IMR-90 (cell line): ENCODE results near the gene THOC2. TPM values are rescaled to one million over a fixed set of nuclear protein-coding genes. Genes with fewer than 3 reads are reported as not detected.
"Not testable (repeated sequence)": the region's sequence is repeated elsewhere in the genome, so short reads cannot be mapped to it uniquely, and the experiment has no call there.

Experiments used
- ATAC-seq: fragments of 200-7000 bp; cut with Tn5 transposase; 2 replicates; pipeline ENCODE4 v1.9.1; 2020; ENCODE audit warnings: low read depth, mild to moderate bottlenecking, moderate library complexity
- BruUV-seq: library from RNA; stranded (reverse); fragments of 400-500 nt; replicated peaks from 2 replicates; lab custom pipeline; 2021; lab: Mats Ljungman, UMichigan
- CTCF ChIA-PET: fragments of 300-600 bp; formaldehyde crosslinking; extraction: SDS; loops from one replicate; lab custom pipeline; 2021; ENCODE audit warnings: antibody characterized with exemption; lab: Yijun Ruan, JAX
- POLR2A ChIA-PET: fragments of 300-600 bp; sonication (Branson Sonifier 250); formaldehyde crosslinking; loops from one replicate; lab custom pipeline; 2022; ENCODE audit warnings: antibody characterized with exemption; ENCODE audit not compliant: unreplicated experiment; lab: Charles Lee
- DNase-seq: peaks from one replicate; pipeline ENCODE4 v3.0.0; 2013
- H2AFZ ChIP-seq: replicated peaks from 2 replicates; pipeline ENCODE3; 2013; ENCODE audit warnings: low read length, mild to moderate bottlenecking; ENCODE audit not compliant: poor library complexity
- H2AK5ac ChIP-seq: 2 replicates; pipeline ENCODE4 v1.6.1; 2013; ENCODE audit warnings: low read depth, low read length, inconsistent platforms
- H2AK9ac ChIP-seq: replicated peaks from 2 replicates; pipeline ENCODE3; 2013; ENCODE audit warnings: mild to moderate bottlenecking, low read depth, low read length, moderate library complexity; ENCODE audit not compliant: poor library complexity
- H2BK120ac ChIP-seq: 2 replicates; pipeline ENCODE4 v1.6.1; 2013; ENCODE audit warnings: low read depth, low read length, inconsistent platforms
- H2BK15ac ChIP-seq: 3 replicates; pipeline ENCODE4 v1.6.1; 2013; ENCODE audit warnings: low read depth, low read length, inconsistent platforms
- H2BK20ac ChIP-seq: 2 replicates; pipeline ENCODE4 v1.6.1; 2013; ENCODE audit warnings: low read depth, mild to moderate bottlenecking, inconsistent platforms, low read length, moderate library complexity
- H2BK5ac ChIP-seq: 2 replicates; pipeline ENCODE4 v1.6.1; 2013; ENCODE audit warnings: mild to moderate bottlenecking, low read depth, low read length, inconsistent platforms; ENCODE audit not compliant: poor library complexity, severe bottlenecking
- H3K14ac ChIP-seq: replicated peaks from 2 replicates; pipeline ENCODE4 v1.6.1; 2013; ENCODE audit warnings: low read depth, low read length, inconsistent platforms
- H3K18ac ChIP-seq: 2 replicates; pipeline ENCODE4 v1.6.1; 2013; ENCODE audit warnings: low read depth, low read length, control low read depth
- H3K23ac ChIP-seq: 2 replicates; pipeline ENCODE4 v1.6.1; 2013; ENCODE audit warnings: low read depth, low read length, inconsistent platforms
- H3K27ac ChIP-seq: 2 replicates; pipeline ENCODE4 v1.5.1; 2013; ENCODE audit warnings: mild to moderate bottlenecking, control low read depth, low read length; ENCODE audit not compliant: insufficient read depth
- H3K27me3 ChIP-seq: 2 replicates; pipeline ENCODE4 v1.6.1; 2013; ENCODE audit warnings: low read length; ENCODE audit not compliant: control insufficient read depth, insufficient read depth
- H3K36me3 ChIP-seq: 2 replicates; pipeline ENCODE4 v1.6.1; 2013; ENCODE audit warnings: low read length, mixed read lengths; ENCODE audit not compliant: control insufficient read depth, insufficient read depth
- H3K4ac ChIP-seq: 2 replicates; pipeline ENCODE4 v1.6.1; 2013; ENCODE audit warnings: low read depth, low read length, inconsistent platforms
- H3K4me1 ChIP-seq: 2 replicates; pipeline ENCODE4 v1.6.1; 2013; ENCODE audit warnings: low read length, mixed read lengths; ENCODE audit not compliant: control insufficient read depth, insufficient read depth
- H3K4me2 ChIP-seq: 2 replicates; pipeline ENCODE4 v1.6.1; 2013; ENCODE audit warnings: low read depth, mild to moderate bottlenecking, control low read depth, low read length, moderate library complexity
- H3K4me3 ChIP-seq: 2 replicates; pipeline ENCODE4 v1.5.1; 2013; ENCODE audit warnings: low read depth, mild to moderate bottlenecking, control low read depth, low read length, moderate library complexity; ENCODE audit not compliant: insufficient read depth
- H3K56ac ChIP-seq: 2 replicates; pipeline ENCODE4 v1.6.1; 2013; ENCODE audit warnings: low read length, inconsistent platforms; ENCODE audit not compliant: insufficient read depth; ENCODE audit errors: extremely low read depth
- H3K79me1 ChIP-seq, 2 experiments: 2 replicates each; pipeline ENCODE4 v1.6.1; 2013; ENCODE audit warnings: low read length in 2 of 2, inconsistent platforms in 1 of 2, low read depth in 1 of 2
- H3K9ac ChIP-seq: 2 replicates; pipeline ENCODE4 v1.6.1; 2013; ENCODE audit warnings: low read depth, low read length, control low read depth
- H3K9me1 ChIP-seq: 2 replicates; pipeline ENCODE4 v1.6.1; 2013; ENCODE audit warnings: low read length, inconsistent platforms; ENCODE audit not compliant: insufficient read depth
- H3K9me3 ChIP-seq: 2 replicates; pipeline ENCODE4 v1.6.1; 2013; ENCODE audit warnings: low read length; ENCODE audit not compliant: control insufficient read depth, insufficient read depth
- H4K20me1 ChIP-seq: 2 replicates; pipeline ENCODE4 v1.6.1; 2013; ENCODE audit warnings: low read length, inconsistent platforms; ENCODE audit not compliant: insufficient read depth
- H4K5ac ChIP-seq: 2 replicates; pipeline ENCODE4 v1.6.1; 2013; ENCODE audit warnings: mild to moderate bottlenecking, low read depth, low read length, control low read depth
- H4K8ac ChIP-seq, 2 experiments: 2 replicates each; pipeline ENCODE4 v1.6.1; 2013; ENCODE audit warnings: low read depth in 2 of 2, low read length in 2 of 2, control low read depth in 1 of 2, inconsistent platforms in 1 of 2
- H4K91ac ChIP-seq: 2 replicates; pipeline ENCODE4 v1.6.1; 2013; ENCODE audit warnings: low read depth, low read length, inconsistent platforms; ENCODE audit not compliant: insufficient read depth
- MAZ ChIP-seq: IDR thresholded peaks from 2 replicates; pipeline ENCODE4 v1.6.1; 2012; ENCODE audit warnings: low read depth, mild to moderate bottlenecking, low read length, improper control_type of control experiment, moderate library complexity, borderline replicate concordance
- POLR2A ChIP-seq: IDR thresholded peaks from 2 replicates; pipeline ENCODE4 v1.6.1; 2012; ENCODE audit warnings: mild to moderate bottlenecking, low read depth, low read length
- WGBS, 2 experiments: methylation state at CpG; one replicate each; pipeline versions ENCODE4 v1.1.5 to v1.1.7; 2013; ENCODE audit warnings: missing lambda C conversion rate in 2 of 2; ENCODE audit not compliant: insufficient read length in 1 of 2; ENCODE audit errors: extremely low coverage in 2 of 2; 5-methylcytosine and 5-hydroxymethylcytosine counted together
- dilution Hi-C: fragments of 300-500 bp; cut with HindIII; formaldehyde crosslinking; loops from one replicate; pipeline ENCODE4 v1.14.3; 2018; ENCODE audit warnings: low sequenced_read_pairs; ENCODE audit not compliant: unreplicated experiment
- in situ Hi-C: fragments of 300-500 bp; cut with MboI; formaldehyde crosslinking; loops from 3 replicates; pipeline ENCODE4 v1.14.3; 2019; ENCODE audit warnings: low sequenced_read_pairs, inconsistent platforms, mixed read lengths
- intact Hi-C: fragments of 100-400 bp; cut with micrococcal nuclease; formaldehyde crosslinking; loops from 2 replicates; pipeline ENCODE4 v1.10.0; 2022
- polyA plus RNA-seq, 3 experiments: library from polyadenylated mRNA; depleted of rRNA; stranded (reverse); fragments of >200 nt; gene quantifications; 2 replicates each; pipeline ENCODE4 v1.2.3, GENCODE V29; 2012; ENCODE audit warnings: low replicate concordance in 1 of 3
- total RNA-seq: library from RNA; depleted of rRNA; stranded (reverse); fragments of >200 nt; gene quantifications from 2 replicates; pipeline ENCODE4 v1.2.3, GENCODE V29; 2012

THOC2 gene
- total and polyA plus RNA-seq, 2 of the 4 experiments (the other 2 are of a cell fraction): 42.9 to 58.8 TPM

DNA sequence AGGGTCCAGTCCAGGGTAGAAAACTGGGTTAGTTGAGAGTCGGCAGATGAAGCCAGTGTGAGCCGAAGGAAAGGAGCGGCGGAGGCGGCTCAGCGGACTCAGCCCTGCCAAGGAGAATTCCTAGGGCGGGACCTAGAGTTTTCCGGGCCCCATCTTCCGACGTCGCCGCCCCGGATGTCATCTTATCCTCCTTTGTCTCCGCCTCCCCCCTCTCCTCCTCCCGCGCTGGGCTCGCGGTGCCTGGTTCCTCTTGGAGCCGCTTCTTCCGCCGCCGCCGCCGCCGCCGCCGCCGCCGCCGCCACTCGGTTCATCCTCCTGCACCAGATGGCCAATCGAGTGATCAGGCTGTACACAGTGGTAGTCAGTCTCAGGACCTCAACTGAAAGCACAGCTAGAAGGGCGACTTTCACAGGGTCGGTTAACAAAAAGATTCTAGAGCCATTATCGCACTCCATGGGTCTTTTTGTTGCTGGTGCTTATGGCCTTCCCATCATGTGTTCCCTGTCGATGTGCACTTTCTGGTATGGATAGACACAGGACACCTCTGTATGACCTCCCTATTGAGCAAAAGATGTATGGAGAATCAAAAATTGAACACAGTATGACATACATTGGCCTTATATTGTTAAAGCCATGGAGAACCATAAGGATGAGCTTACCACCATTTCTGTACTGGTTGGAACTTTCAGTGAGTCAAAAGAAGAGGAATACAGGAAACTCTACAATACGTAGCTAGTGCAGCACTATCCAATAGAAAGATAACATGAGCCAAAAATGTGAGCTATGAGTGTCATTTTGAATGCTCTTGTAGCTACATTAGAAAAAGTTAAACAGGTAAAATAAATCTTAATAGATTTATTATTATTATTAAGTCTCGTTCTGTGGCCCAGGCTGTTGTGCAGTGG lies 32.4 kb upstream of the THOC2 start:
- POLR2A ChIA-PET: interaction anchor here (0.6 kb wide), 2 partner anchors 21 to 272 kb away, joined by 3 to 4 read pairs; no protein-coding TSS in a partner anchor
- in situ Hi-C loops: no loop called here
- ATAC-seq (peak; percentile 99), DNase-seq (peak; percentile 81)
- Histone ChIP-seq H3K27me3 (no peaks in the 10 kb centered on the region), H3K23ac (peak overlapping the region; percentile 83), H4K20me1 (no peaks in the 10 kb centered on the region), H3K4ac (peak overlapping the region; percentile 55), H3K4me1 (peaks cover 1% of the 10 kb centered on the region; the same call in 1 of the 2 replicates), H3K9me1 (no peaks in the 10 kb centered on the region), H2BK5ac (peak overlapping the region; percentile 68), H3K9ac (peak overlapping the region; percentile 96), H4K8ac (peak overlapping the region; percentile 92 to 94), H4K5ac (peak overlapping the region; percentile 100), H2BK20ac (no peak overlapping the region; the same call in 1 of the 2 replicates), H2AK9ac (no peak overlapping the region), H2AFZ (peak overlapping the region; percentile 85), H3K9me3 (no peaks in the 10 kb centered on the region), H3K56ac (peak overlapping the region; percentile 84; the same call in 1 of the 2 replicates), H3K27ac (peak overlapping the region; percentile 94), H2BK15ac (no peak overlapping the region), H3K4me3 (peak overlapping the region; percentile 65), H3K14ac (peak overlapping the region; percentile 70; the same call in 1 of the 2 replicates), H3K4me2 (peak overlapping the region; percentile 98), H3K79me1 (no peaks in the 10 kb centered on the region), H4K91ac (peak overlapping the region; percentile 50), H2BK120ac (peak overlapping the region; percentile 39), H3K36me3 (no peaks in the 10 kb centered on the region), H3K18ac (peak overlapping the region; percentile 94), H2AK5ac (no peak overlapping the region)
- dilution Hi-C loops: no loop called here
- 0% methylated on average over 2 of the region's 38 CpGs; no CpG with 5 or more reads in 1 of the 2 experiments for WGBS, 2 experiments
- BruUV-seq: no TSS peak
- CTCF ChIA-PET: interaction anchor here (1.0 kb wide), 1 partner anchor 8 kb away, joined by 3 read pairs; no protein-coding TSS in a partner anchor
- intact Hi-C loops: no loop called here
- TF ChIP-seq POLR2A (no peak), MAZ (peak; percentile 29; the same call in 1 of the 2 replicates)

DNA sequence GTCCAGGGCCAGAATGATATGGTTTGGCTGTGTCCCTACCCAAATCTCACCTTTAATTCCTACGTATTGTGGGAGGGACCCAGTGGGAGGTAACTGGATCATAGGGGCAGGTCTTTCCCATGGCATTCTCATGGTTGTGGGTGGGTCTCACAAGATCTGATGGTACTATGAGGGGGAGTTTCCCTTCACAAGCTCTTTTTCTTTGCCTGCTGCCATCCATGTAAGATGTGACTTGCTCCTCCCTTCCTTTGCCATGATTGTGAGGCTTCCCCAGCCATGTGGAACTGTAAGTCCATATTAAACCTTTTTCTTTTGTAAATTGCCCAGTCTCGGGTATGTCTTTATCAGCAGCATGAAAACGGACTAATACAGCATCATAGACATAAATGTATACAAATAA lies 27.0 kb upstream of the THOC2 start:
- H3K18ac ChIP-seq, H3K9me1 ChIP-seq, H2BK15ac ChIP-seq, H3K27me3 ChIP-seq, H3K4ac ChIP-seq, H3K56ac ChIP-seq, H2AK9ac ChIP-seq, H3K36me3 ChIP-seq, H3K23ac ChIP-seq, H2AFZ ChIP-seq, BruUV-seq, H4K91ac ChIP-seq, H3K4me2 ChIP-seq, DNase-seq, ATAC-seq, H2BK5ac ChIP-seq, H3K9me3 ChIP-seq, H2BK20ac ChIP-seq, H3K4me1 ChIP-seq, H3K9ac ChIP-seq, in situ Hi-C loops, H2BK120ac ChIP-seq, H3K4me3 ChIP-seq, CTCF ChIA-PET, H4K5ac ChIP-seq, H2AK5ac ChIP-seq, H3K14ac ChIP-seq, H4K8ac ChIP-seq, POLR2A ChIA-PET, H3K79me1 ChIP-seq, intact Hi-C loops, H3K27ac ChIP-seq, dilution Hi-C loops, H4K20me1 ChIP-seq: not testable (repeated sequence)
- no CpG with 5 or more reads among the region's 3 CpGs for WGBS, 2 experiments
